Activated naive CD8-positive, alpha-beta T cell treated with anti-CD3 and anti-CD28 coated beads, Interleukin-2, amount 50 U/mL, for 24 hours (primary cell): ENCODE measurements around the gene LKAAEAR1.
A peak's percentile ranks its signal among the peaks of the same experiment; 100 is the strongest.
"Not testable (repeated sequence)": the region's sequence is repeated elsewhere in the genome, so short reads cannot be mapped to it uniquely, and the experiment has no call there.

Experiments used
- ATAC-seq: fragments of 150-1000 bp; cut with Tn5 transposase; one replicate; pipeline ENCODE4 v1.10.0; 2021
- DNase-seq: peaks from one replicate; pipeline ENCODE4 v3.0.0; 2021
- H3K27ac Mint-ChIP-seq: one replicate; pipeline ENCODE4 v1.8.0; 2021; ENCODE audit warnings: mild to moderate bottlenecking, mixed read lengths
- H3K27me3 Mint-ChIP-seq: one replicate; pipeline ENCODE4 v1.8.0; 2021; ENCODE audit warnings: mixed read lengths
- H3K36me3 Mint-ChIP-seq: one replicate; pipeline ENCODE4 v1.8.0; 2021; ENCODE audit warnings: low read depth, mixed read lengths
- H3K4me1 Mint-ChIP-seq: one replicate; pipeline ENCODE4 v1.8.0; 2021; ENCODE audit warnings: mixed read lengths
- H3K4me3 Mint-ChIP-seq: one replicate; pipeline ENCODE4 v1.8.0; 2021; ENCODE audit warnings: mild to moderate bottlenecking, moderate library complexity, mixed read lengths
- H3K9me3 Mint-ChIP-seq: one replicate; pipeline ENCODE4 v1.8.0; 2021; ENCODE audit warnings: mixed read lengths

Gene LKAAEAR1

GRCh38 chr20:64083804-64084684 is at the start of gene LKAAEAR1:
Gene LKAAEAR1, minus strand, starts transcription at chr20:64084398. Its CDS starts 179 bp downstream, at chr20:64084219.
- H3K4me3 Mint-ChIP-seq = peak within 1 kb of the TSS; percentile 77
- DNase-seq (no peak), ATAC-seq (no peak)
- H3K27ac Mint-ChIP-seq = no peak within 1 kb of the TSS
- H3K27me3 Mint-ChIP-seq = peaks cover 19% of the 10 kb centered on the region
- H3K36me3 Mint-ChIP-seq = no peaks in the 10 kb centered on the region
- H3K4me1 Mint-ChIP-seq = peaks cover 26% of the 10 kb centered on the region
- H3K9me3 Mint-ChIP-seq = no peaks in the 10 kb centered on the region

- Mint-ChIP-seq H3K9me3 (no peaks in the 10 kb centered on the region), H3K36me3 (no peaks in the 10 kb centered on the region), H3K4me1 (no peaks in the 10 kb centered on the region), H3K27me3 (peaks cover 9% of the 10 kb centered on the region), H3K4me3 (no peak overlapping the region), H3K27ac (no peak overlapping the region)
- DNase-seq (no peak), ATAC-seq (peak; percentile 68)
Observed at GRCh38 chr20:64131406-64131805, 47.2 kb upstream of the LKAAEAR1 start.

GRCh38 chr20:64130876-64131275 is 46.7 kb upstream of the LKAAEAR1 start:
- H3K4me1 Mint-ChIP-seq = no peaks in the 10 kb centered on the region
- H3K36me3 Mint-ChIP-seq = no peaks in the 10 kb centered on the region
- no peak for ATAC-seq
- H3K27ac Mint-ChIP-seq = no peak overlapping the region
- no peak overlapping the region for H3K4me3 Mint-ChIP-seq
- DNase-seq = no peak
- H3K9me3 Mint-ChIP-seq = no peaks in the 10 kb centered on the region
- peaks cover 9% of the 10 kb centered on the region for H3K27me3 Mint-ChIP-seq

- Mint-ChIP-seq H3K27me3 (peaks cover 9% of the 10 kb centered on the region), H3K9me3 (no peaks in the 10 kb centered on the region), H3K4me3 (no peak overlapping the region), H3K4me1 (no peaks in the 10 kb centered on the region), H3K27ac (no peak overlapping the region), H3K36me3 (no peaks in the 10 kb centered on the region)
- ATAC-seq (no peak), DNase-seq (no peak)
Observed at GRCh38 chr20:64130271-64130670, 46.1 kb upstream of the LKAAEAR1 start.

GRCh38 chr20:64129146-64129782 is 45.1 kb upstream of the LKAAEAR1 start:
- peaks cover 9% of the 10 kb centered on the region for H3K27me3 Mint-ChIP-seq
- H3K9me3 Mint-ChIP-seq = no peaks in the 10 kb centered on the region
- DNase-seq (no peak), ATAC-seq (no peak)
- H3K36me3 Mint-ChIP-seq = no peaks in the 10 kb centered on the region
- H3K4me1 Mint-ChIP-seq = no peaks in the 10 kb centered on the region
- no peak overlapping the region for H3K4me3 Mint-ChIP-seq
- no peak overlapping the region for H3K27ac Mint-ChIP-seq

GRCh38 chr20:64123517-64123916 is 39.3 kb upstream of the LKAAEAR1 start:
- not testable (repeated sequence) for H3K27me3 Mint-ChIP-seq, ATAC-seq, DNase-seq, H3K4me1 Mint-ChIP-seq, H3K36me3 Mint-ChIP-seq, H3K4me3 Mint-ChIP-seq, H3K9me3 Mint-ChIP-seq, H3K27ac Mint-ChIP-seq

GRCh38 chr20:64122927-64123326 is 38.7 kb upstream of the LKAAEAR1 start:
- ATAC-seq, H3K4me3 Mint-ChIP-seq, H3K27ac Mint-ChIP-seq, H3K27me3 Mint-ChIP-seq, DNase-seq, H3K4me1 Mint-ChIP-seq, H3K9me3 Mint-ChIP-seq, H3K36me3 Mint-ChIP-seq: not testable (repeated sequence)

- H3K9me3 Mint-ChIP-seq = no peaks in the 10 kb centered on the region
- H3K27ac Mint-ChIP-seq = no peak overlapping the region
- ATAC-seq (no peak), DNase-seq (no peak)
- H3K4me3 Mint-ChIP-seq = no peak overlapping the region
- H3K36me3 Mint-ChIP-seq = no peaks in the 10 kb centered on the region
- H3K4me1 Mint-ChIP-seq = peaks cover 9% of the 10 kb centered on the region
- H3K27me3 Mint-ChIP-seq = peaks cover 5% of the 10 kb centered on the region
Observed at GRCh38 chr20:64121586-64121985, 37.4 kb upstream of the LKAAEAR1 start.

GRCh38 chr20:64119681-64120341 is 35.6 kb upstream of the LKAAEAR1 start:
- H3K4me3 Mint-ChIP-seq = peak overlapping the region; percentile 17
- DNase-seq = no peak
- no peak for ATAC-seq
- H3K36me3 Mint-ChIP-seq = no peaks in the 10 kb centered on the region
- H3K4me1 Mint-ChIP-seq = peaks cover 9% of the 10 kb centered on the region
- peaks cover 5% of the 10 kb centered on the region for H3K27me3 Mint-ChIP-seq
- peak overlapping the region; percentile 81 for H3K27ac Mint-ChIP-seq
- H3K9me3 Mint-ChIP-seq = no peaks in the 10 kb centered on the region

GRCh38 chr20:64119301-64119680 is 35.1 kb upstream of the LKAAEAR1 start:
- DNase-seq (no peak), ATAC-seq (no peak)
- H3K27ac Mint-ChIP-seq = no peak overlapping the region
- H3K4me1 Mint-ChIP-seq = peaks cover 9% of the 10 kb centered on the region
- H3K36me3 Mint-ChIP-seq = no peaks in the 10 kb centered on the region
- H3K27me3 Mint-ChIP-seq = peaks cover 5% of the 10 kb centered on the region
- H3K9me3 Mint-ChIP-seq = no peaks in the 10 kb centered on the region
- H3K4me3 Mint-ChIP-seq = no peak overlapping the region

GRCh38 chr20:64117432-64117777 is 33.2 kb upstream of the LKAAEAR1 start:
- DNase-seq, ATAC-seq, H3K4me1 Mint-ChIP-seq, H3K27me3 Mint-ChIP-seq, H3K4me3 Mint-ChIP-seq, H3K9me3 Mint-ChIP-seq, H3K36me3 Mint-ChIP-seq, H3K27ac Mint-ChIP-seq: not testable (repeated sequence)

GRCh38 chr20:64116541-64117431 is 32.6 kb upstream of the LKAAEAR1 start:
- no peak for ATAC-seq
- Mint-ChIP-seq H3K4me1 (peaks cover 9% of the 10 kb centered on the region), H3K36me3 (no peaks in the 10 kb centered on the region), H3K27me3 (peaks cover 4% of the 10 kb centered on the region), H3K9me3 (no peaks in the 10 kb centered on the region), H3K4me3 (no peak overlapping the region), H3K27ac (no peak overlapping the region)
- DNase-seq = no peak

GRCh38 chr20:64116016-64116415 is 31.8 kb upstream of the LKAAEAR1 start:
- ATAC-seq (no peak), DNase-seq (no peak)
- Mint-ChIP-seq H3K9me3 (no peaks in the 10 kb centered on the region), H3K36me3 (no peaks in the 10 kb centered on the region), H3K27me3 (no peaks in the 10 kb centered on the region), H3K27ac (no peak overlapping the region), H3K4me3 (no peak overlapping the region), H3K4me1 (peaks cover 9% of the 10 kb centered on the region)

- Mint-ChIP-seq H3K4me1 (peaks cover 7% of the 10 kb centered on the region), H3K27ac (no peak overlapping the region), H3K27me3 (no peaks in the 10 kb centered on the region), H3K9me3 (no peaks in the 10 kb centered on the region), H3K4me3 (no peak overlapping the region), H3K36me3 (no peaks in the 10 kb centered on the region)
- ATAC-seq (no peak), DNase-seq (no peak)
Observed at GRCh38 chr20:64115171-64115911, 31.1 kb upstream of the LKAAEAR1 start.
